AG10803 (cell line): ENCODE data around the gene SIVA1.

Experiments used
- DNase-seq: peaks from one replicate; pipeline ENCODE4 v3.0.0; 2010; ENCODE audit warnings: low read depth
- H3K4me3 ChIP-seq: 2 replicates; pipeline ENCODE4 v1.5.1; 2011; ENCODE audit warnings: mild to moderate bottlenecking, low read length, control low read depth
- TF ChIP-seq, protein P1 (sequence below): conservative IDR thresholded peaks from 2 replicates; pipeline ENCODE4 v1.5.1; 2011; ENCODE audit warnings: mild to moderate bottlenecking, low read length, control low read depth, inconsistent platforms

The SIVA1 gene

DNA sequence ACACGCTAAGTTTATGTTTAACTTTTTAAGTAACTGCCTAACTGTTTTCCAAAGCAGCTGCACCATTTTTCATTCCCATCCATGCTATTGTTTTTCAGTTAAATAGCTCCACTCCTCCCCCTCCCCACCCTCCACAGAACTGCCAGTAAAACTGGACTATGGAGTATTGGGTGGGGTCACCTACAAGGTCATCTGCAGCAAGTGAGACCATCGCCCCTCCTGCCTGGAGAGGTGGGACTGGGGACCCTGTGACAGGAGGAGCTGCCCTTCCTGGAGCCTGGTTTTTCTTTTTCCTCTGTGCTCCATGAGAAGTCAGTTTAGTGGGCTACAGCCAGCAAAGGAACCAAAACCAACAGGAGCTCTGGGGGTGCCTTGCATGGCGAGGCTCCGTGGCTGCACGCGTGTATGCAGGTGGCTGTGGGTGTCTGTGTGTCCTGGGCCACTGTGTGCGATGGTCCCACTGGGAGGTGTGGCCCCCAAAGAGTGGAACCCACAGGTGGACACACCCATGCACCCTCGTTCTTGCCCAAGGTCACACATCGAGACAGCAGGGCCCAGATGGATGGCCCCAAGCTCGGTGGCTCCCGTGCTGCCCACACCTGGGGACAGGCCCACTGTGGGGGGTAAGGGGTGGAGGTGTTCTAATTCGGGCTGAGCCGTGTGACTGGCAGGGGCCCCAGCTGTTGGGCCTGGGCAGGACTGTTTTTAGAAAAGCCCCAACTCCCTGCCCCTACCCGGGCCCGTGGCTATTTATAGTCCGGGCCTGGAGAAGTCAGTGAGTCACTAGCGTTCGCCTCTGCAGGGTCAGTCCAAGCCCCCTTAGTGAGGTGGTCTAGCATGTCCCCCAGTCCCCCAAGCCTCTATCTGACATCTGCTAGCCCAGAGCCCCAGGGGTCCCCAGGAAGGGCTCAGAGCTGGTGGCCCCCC is 31.2 kb upstream of the SIVA1 start:
- TF ChIP-seq, protein P1, sequence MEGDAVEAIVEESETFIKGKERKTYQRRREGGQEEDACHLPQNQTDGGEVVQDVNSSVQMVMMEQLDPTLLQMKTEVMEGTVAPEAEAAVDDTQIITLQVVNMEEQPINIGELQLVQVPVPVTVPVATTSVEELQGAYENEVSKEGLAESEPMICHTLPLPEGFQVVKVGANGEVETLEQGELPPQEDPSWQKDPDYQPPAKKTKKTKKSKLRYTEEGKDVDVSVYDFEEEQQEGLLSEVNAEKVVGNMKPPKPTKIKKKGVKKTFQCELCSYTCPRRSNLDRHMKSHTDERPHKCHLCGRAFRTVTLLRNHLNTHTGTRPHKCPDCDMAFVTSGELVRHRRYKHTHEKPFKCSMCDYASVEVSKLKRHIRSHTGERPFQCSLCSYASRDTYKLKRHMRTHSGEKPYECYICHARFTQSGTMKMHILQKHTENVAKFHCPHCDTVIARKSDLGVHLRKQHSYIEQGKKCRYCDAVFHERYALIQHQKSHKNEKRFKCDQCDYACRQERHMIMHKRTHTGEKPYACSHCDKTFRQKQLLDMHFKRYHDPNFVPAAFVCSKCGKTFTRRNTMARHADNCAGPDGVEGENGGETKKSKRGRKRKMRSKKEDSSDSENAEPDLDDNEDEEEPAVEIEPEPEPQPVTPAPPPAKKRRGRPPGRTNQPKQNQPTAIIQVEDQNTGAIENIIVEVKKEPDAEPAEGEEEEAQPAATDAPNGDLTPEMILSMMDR: no peak
- DNase-seq: no peak
- no peak overlapping the region for H3K4me3 ChIP-seq

DNA sequence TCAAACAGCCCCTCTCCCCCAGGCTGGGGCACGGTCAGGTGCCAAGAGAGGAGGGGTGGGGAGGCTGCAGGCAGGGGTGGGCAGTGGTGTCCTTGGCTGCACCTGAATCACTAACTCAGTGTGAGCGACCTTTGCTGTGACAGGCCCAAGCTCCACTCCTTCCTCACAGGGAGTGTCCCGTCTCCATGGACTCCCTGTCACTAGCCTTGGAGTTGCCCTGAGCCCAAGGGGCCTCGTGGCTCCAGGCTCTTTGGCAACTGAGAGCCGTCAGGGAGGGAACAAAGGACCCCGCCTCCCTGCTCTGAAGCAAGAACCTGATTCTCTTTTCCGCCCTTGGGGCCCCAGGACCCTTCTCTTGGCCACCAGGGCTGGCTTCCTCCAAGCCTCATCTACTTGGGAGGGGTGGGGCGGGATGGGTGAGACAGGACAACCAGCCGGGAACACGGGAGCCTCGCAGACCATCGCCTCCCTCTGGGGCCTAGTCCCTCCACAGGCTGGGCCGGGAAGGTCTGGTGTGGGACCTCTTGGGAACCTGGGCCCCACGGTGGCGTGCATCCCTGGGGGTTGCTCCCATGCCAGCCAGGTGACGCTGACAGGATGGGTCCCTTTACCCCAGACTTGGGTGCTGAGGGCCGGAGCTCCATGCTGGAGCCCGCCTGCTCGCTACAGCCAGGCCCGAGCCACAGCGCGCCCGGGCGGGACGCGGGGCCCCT is 29.9 kb upstream of the SIVA1 start:
- DNase-seq: no peak
- TF ChIP-seq, protein P1: no peak
- H3K4me3 ChIP-seq: no peak overlapping the region

DNA sequence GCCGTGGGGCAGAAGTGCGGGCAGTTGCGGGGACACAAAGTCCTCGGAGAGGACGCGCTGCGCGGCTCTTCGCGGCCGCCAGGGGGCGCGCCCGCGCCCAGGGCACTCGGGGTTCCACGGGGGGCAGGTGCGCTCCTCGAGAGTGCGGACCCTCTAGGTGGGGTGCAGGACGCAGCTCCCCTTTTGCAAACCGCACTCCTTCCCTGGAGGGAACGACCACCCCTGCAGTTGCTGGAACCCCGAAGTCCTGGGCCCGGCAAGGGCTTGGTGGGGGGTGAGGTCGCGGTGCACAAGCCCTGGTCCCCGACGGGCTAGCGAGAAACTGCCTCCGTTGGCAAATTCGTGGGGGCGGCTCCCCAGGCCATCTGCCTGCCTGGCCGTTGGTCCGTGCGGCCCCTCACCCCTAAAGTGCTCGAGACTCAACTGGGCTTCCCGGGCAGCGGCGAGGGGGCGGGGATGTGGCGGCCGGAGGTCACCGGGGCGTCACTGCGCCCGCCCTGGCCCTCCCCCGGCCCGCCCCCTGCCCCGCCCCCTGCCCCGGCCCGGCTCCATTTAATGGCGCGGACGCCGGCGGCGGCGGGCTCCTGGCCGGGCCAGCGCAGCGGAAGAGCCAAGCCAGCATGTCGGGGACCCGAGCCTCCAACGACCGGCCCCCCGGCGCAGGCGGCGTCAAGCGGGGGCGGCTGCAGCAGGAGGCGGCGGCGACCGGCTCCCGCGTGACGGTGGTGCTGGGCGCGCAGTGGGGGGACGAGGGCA is 29.1 kb upstream of the SIVA1 start, which contains the start of gene ADSS1:
TSS of gene ADSS1 (plus strand) at position 579 of the 756 bp plus-strand sequence. CDS start at position 621, 42 bp downstream.
- TF ChIP-seq, protein P1: peak; percentile 71
- H3K4me3 ChIP-seq: peak within 1 kb of the TSS; percentile 61
- peak; percentile 35 for DNase-seq

DNA sequence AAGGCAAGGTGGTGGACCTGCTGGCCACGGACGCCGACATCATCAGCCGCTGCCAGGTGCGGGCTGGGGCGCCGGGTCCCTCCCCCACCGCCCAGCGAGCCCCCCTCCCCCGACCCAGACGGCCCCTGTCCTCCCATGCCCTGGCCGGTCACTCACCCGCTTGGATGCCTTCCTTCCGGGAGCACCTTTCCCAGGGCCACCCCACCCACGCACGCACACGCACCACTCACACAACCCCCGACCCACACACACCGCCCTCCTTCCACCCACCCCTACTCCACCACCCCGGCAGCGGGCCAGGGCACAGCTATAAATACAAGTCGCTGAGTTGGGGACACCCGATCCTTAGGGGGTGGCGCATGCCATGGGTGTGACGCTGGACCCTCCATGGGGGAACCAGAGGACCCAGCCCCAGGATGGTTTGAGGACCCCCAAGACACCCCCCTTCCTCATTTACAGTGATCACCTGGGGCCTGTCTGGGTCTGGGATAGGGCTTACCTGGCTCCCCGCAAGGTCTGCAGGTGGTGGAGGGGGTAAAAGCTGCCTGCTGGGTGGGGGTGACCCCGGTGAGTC is 28.5 kb upstream of the SIVA1 start:
- H3K4me3 ChIP-seq: peak overlapping the region; percentile 47
- DNase-seq: no peak
- TF ChIP-seq, protein P1: no peak

DNA sequence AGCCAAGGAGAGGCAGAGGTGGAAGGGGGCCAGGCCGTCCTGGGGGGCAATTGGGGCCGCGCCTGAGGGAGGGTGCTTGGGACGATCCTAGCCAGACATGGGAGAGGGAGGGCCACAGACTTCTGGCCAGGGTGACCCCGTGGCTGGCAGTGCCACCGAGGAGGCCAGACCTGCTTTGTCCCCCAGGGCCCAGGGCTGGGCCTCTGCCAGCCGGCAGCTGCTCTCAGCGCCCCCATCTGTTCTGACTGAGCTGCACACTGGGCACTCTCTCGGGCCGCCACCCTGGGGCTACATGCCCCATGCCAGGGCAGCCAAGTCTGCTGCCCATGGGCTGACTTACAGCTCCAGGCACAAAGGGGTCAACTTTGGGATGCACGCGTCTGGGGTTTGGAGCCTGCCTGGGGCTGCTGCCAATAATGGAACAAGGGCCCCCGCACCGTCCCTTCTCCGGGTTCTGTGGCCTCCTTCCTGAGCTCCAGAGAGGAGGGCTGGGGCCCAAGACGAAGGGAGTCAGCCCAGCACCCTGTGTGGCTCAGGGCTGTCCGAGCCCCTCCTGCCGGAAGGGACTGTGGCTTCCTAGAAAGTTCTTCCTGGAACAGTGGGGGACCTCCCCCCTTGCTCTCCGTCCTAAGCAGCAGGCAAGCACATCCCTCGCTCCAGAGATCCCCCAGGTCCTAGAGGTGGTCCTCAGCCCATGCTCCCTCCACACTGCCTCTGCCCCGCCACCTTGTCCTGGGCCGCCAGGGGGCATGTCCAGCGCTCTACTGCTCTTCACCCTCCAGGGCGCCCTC is 27.8 kb upstream of the SIVA1 start:
- no peak for DNase-seq
- H3K4me3 ChIP-seq: peak overlapping the region; percentile 47
- TF ChIP-seq, protein P1: peak; percentile 38
